GM23338 (cell line): ENCODE data around the gene IDUA. TPM values are rescaled to one million over a fixed set of nuclear protein-coding genes. Genes with fewer than 3 reads are reported as not detected.

ENCODE experiments used
- ATAC-seq: fragments of 200-7000 bp; cut with Tn5 transposase; 3 replicates; pipeline ENCODE4 v1.9.1; 2020
- DNase-seq: peaks from one replicate; pipeline ENCODE4 v3.0.0-alpha.2; 2015; ENCODE audit warnings: low spot score
- H2AFZ ChIP-seq: fragments of 200-600 bp; sonication (generic); 2 replicates; pipeline ENCODE4 v1.8.0; 2016; ENCODE audit warnings: antibody characterized with exemption, mild to moderate bottlenecking, moderate library complexity
- H3F3A ChIP-seq: fragments of 200-600 bp; sonication (generic); replicated peaks from 2 replicates; pipeline ENCODE4 v1.8.0; 2017; ENCODE audit warnings: antibody characterized with exemption, mixed run types, low read depth
- H3K27ac ChIP-seq: fragments of 200-600 bp; sonication (generic); 2 replicates; pipeline ENCODE4 v1.6.1; 2016; ENCODE audit warnings: low read depth
- H3K27me3 ChIP-seq: fragments of 200-600 bp; sonication (generic); 2 replicates; pipeline ENCODE4 v1.8.0; 2016; ENCODE audit warnings: mild to moderate bottlenecking, mixed run types, moderate library complexity; ENCODE audit not compliant: insufficient read depth
- H3K36me3 ChIP-seq: fragments of 200-600 bp; sonication (generic); 2 replicates; pipeline ENCODE4 v1.8.0; 2016; ENCODE audit warnings: mild to moderate bottlenecking; ENCODE audit not compliant: insufficient read depth
- H3K4me1 ChIP-seq: fragments of 200-600 bp; sonication (generic); 2 replicates; pipeline ENCODE4 v1.8.0; 2016; ENCODE audit warnings: mild to moderate bottlenecking, moderate library complexity; ENCODE audit not compliant: insufficient read depth
- H3K4me2 ChIP-seq: fragments of 200-600 bp; sonication (generic); 2 replicates; pipeline ENCODE4 v1.7.1; 2017; ENCODE audit warnings: mixed run types
- H3K4me3 ChIP-seq: fragments of 200-600 bp; sonication (generic); 2 replicates; pipeline ENCODE4 v1.6.1; 2016; ENCODE audit warnings: mixed run types
- H3K79me2 ChIP-seq: fragments of 200-600 bp; sonication (generic); replicated peaks from 2 replicates; pipeline ENCODE4 v1.8.0; 2017; ENCODE audit warnings: mild to moderate bottlenecking; ENCODE audit not compliant: insufficient read depth
- H3K9me2 ChIP-seq: fragments of 200-600 bp; sonication (generic); 2 replicates; pipeline ENCODE4 v1.8.0; 2017; ENCODE audit not compliant: insufficient read depth
- H4K20me1 ChIP-seq: fragments of 200-600 bp; sonication (generic); replicated peaks from 2 replicates; pipeline ENCODE4 v1.8.0; 2017; ENCODE audit warnings: mild to moderate bottlenecking; ENCODE audit not compliant: insufficient read depth
- H3K27ac Mint-ChIP-seq: 2 replicates; pipeline ENCODE4 v1.8.0; 2020; ENCODE audit warnings: inconsistent platforms, mild to moderate bottlenecking, moderate library complexity, mixed read lengths
- H3K27me3 Mint-ChIP-seq: 3 replicates; pipeline ENCODE4 v1.8.0; 2022; ENCODE audit warnings: low read depth, mild to moderate bottlenecking, moderate library complexity, mixed read lengths, inconsistent platforms; ENCODE audit not compliant: insufficient read depth, poor library complexity
- H3K36me3 Mint-ChIP-seq: 3 replicates; pipeline ENCODE4 v1.8.0; 2021; ENCODE audit warnings: low read depth, mild to moderate bottlenecking, inconsistent platforms, moderate library complexity, mixed read lengths
- H3K4me1 Mint-ChIP-seq: 3 replicates; pipeline ENCODE4 v1.8.0; 2020; ENCODE audit warnings: mild to moderate bottlenecking, inconsistent platforms, mixed read lengths
- H3K4me3 Mint-ChIP-seq: 3 replicates; pipeline ENCODE4 v1.8.0; 2021; ENCODE audit warnings: moderate library complexity, mild to moderate bottlenecking, inconsistent platforms, mixed read lengths
- H3K9me3 Mint-ChIP-seq: 3 replicates; pipeline ENCODE4 v1.8.0; 2020; ENCODE audit warnings: moderate library complexity, mild to moderate bottlenecking, inconsistent platforms, mixed read lengths
- CREB1 ChIP-seq: fragments of 250-450 bp; sonication (Bioruptor Pico); IDR thresholded peaks from 2 replicates; pipeline ENCODE4 v1.5.0; 2020; ENCODE audit warnings: low read depth, mild to moderate bottlenecking, moderate library complexity
- EZH2 ChIP-seq: fragments of 200-600 bp; sonication (generic); IDR thresholded peaks from one replicate; pipeline ENCODE4 v1.8.0; 2017; ENCODE audit warnings: antibody characterized with exemption, mild to moderate bottlenecking, low read depth; ENCODE audit not compliant: unreplicated experiment
- EZH2phosphoT487 ChIP-seq: fragments of 200-600 bp; sonication (generic); IDR thresholded peaks from one replicate; pipeline ENCODE4 v1.8.1; 2018; ENCODE audit warnings: antibody characterized with exemption; ENCODE audit not compliant: unreplicated experiment
- NANOG ChIP-seq: IDR thresholded peaks from 2 replicates; pipeline ENCODE4 v1.6.1; 2016; ENCODE audit warnings: antibody characterized with exemption, borderline replicate concordance
- polyA plus RNA-seq: library from polyadenylated mRNA; unstranded; fragments of >200 nt; fragmentation: Nextera tagmentation; extraction: Ambion mirVana; gene quantifications from 2 replicates; pipeline ENCODE4 v1.2.1, GENCODE V29; 2016
- total RNA-seq: library from RNA; depleted of rRNA; stranded (reverse); fragments of >200 nt; shearing (Covaris generic); gene quantifications from 2 replicates; pipeline ENCODE4 v1.2.3, GENCODE V29; 2014
- TF ChIP-seq, protein P1 (sequence below): IDR thresholded peaks from one replicate; pipeline ENCODE4 v1.6.1; 2018; ENCODE audit warnings: antibody characterized with exemption; ENCODE audit not compliant: unreplicated experiment
- TF ChIP-seq, protein P2 (sequence below): IDR thresholded peaks from 2 replicates; pipeline ENCODE4 v1.6.1; 2016; ENCODE audit warnings: antibody characterized with exemption

Gene IDUA
- total and polyA plus RNA-seq, 2 experiments from 2014 or later, result 1.3 to 6.1 TPM

DNA sequence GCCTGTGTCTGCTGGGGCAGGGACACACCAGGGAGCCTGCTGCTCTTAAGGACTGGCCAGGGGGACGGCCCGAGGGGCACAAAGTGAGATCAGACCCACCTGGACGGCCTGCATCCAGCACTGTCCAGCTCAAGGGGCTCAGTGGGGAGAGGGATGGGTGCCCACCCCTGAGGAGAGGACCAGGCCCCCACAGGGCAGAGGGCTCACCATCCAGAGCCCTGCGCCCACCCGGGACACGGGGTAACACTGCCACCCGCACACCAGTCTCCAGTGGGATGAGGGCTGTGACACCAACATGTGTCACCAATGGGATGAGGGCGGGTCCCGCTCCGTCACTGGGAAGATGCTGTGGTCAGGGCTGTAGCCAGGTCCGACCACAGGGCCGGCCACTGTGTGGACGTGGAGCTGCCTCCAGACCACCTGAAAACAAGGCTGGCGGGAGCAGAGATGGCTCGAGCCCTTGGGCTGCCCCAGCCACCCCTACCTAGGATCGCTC lies 26.7 kb upstream of the IDUA start:
- Mint-ChIP-seq H3K4me3 (no peak overlapping the region), H3K4me1 (no peaks in the 10 kb centered on the region), H3K27ac (no peak overlapping the region), H3K36me3 (no peaks in the 10 kb centered on the region), H3K9me3 (no peaks in the 10 kb centered on the region), H3K27me3 (peaks cover 2% of the 10 kb centered on the region)
- ATAC-seq (no peak), DNase-seq (no peak)
- no peak for TF ChIP-seq EZH2phosphoT487
- TF ChIP-seq, protein P1, sequence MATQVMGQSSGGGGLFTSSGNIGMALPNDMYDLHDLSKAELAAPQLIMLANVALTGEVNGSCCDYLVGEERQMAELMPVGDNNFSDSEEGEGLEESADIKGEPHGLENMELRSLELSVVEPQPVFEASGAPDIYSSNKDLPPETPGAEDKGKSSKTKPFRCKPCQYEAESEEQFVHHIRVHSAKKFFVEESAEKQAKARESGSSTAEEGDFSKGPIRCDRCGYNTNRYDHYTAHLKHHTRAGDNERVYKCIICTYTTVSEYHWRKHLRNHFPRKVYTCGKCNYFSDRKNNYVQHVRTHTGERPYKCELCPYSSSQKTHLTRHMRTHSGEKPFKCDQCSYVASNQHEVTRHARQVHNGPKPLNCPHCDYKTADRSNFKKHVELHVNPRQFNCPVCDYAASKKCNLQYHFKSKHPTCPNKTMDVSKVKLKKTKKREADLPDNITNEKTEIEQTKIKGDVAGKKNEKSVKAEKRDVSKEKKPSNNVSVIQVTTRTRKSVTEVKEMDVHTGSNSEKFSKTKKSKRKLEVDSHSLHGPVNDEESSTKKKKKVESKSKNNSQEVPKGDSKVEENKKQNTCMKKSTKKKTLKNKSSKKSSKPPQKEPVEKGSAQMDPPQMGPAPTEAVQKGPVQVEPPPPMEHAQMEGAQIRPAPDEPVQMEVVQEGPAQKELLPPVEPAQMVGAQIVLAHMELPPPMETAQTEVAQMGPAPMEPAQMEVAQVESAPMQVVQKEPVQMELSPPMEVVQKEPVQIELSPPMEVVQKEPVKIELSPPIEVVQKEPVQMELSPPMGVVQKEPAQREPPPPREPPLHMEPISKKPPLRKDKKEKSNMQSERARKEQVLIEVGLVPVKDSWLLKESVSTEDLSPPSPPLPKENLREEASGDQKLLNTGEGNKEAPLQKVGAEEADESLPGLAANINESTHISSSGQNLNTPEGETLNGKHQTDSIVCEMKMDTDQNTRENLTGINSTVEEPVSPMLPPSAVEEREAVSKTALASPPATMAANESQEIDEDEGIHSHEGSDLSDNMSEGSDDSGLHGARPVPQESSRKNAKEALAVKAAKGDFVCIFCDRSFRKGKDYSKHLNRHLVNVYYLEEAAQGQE, result no peak
- TF ChIP-seq EZH2, result no peak
- TF ChIP-seq NANOG, result no peak
- no peak for TF ChIP-seq CREB1
- TF ChIP-seq, protein P2, sequence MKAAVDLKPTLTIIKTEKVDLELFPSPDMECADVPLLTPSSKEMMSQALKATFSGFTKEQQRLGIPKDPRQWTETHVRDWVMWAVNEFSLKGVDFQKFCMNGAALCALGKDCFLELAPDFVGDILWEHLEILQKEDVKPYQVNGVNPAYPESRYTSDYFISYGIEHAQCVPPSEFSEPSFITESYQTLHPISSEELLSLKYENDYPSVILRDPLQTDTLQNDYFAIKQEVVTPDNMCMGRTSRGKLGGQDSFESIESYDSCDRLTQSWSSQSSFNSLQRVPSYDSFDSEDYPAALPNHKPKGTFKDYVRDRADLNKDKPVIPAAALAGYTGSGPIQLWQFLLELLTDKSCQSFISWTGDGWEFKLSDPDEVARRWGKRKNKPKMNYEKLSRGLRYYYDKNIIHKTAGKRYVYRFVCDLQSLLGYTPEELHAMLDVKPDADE, result no peak
- Histone ChIP-seq H3K4me1 (no peaks in the 10 kb centered on the region), H3F3A (no peaks in the 10 kb centered on the region), H3K27ac (no peak overlapping the region), H3K27me3 (no peaks in the 10 kb centered on the region), H3K79me2 (no peaks in the 10 kb centered on the region), H3K9me2 (no peaks in the 10 kb centered on the region), H4K20me1 (no peaks in the 10 kb centered on the region; the same call in 1 of the 2 replicates), H3K4me2 (no peak overlapping the region), H3K4me3 (no peak overlapping the region), H2AFZ (no peak overlapping the region), H3K36me3 (no peaks in the 10 kb centered on the region)

DNA sequence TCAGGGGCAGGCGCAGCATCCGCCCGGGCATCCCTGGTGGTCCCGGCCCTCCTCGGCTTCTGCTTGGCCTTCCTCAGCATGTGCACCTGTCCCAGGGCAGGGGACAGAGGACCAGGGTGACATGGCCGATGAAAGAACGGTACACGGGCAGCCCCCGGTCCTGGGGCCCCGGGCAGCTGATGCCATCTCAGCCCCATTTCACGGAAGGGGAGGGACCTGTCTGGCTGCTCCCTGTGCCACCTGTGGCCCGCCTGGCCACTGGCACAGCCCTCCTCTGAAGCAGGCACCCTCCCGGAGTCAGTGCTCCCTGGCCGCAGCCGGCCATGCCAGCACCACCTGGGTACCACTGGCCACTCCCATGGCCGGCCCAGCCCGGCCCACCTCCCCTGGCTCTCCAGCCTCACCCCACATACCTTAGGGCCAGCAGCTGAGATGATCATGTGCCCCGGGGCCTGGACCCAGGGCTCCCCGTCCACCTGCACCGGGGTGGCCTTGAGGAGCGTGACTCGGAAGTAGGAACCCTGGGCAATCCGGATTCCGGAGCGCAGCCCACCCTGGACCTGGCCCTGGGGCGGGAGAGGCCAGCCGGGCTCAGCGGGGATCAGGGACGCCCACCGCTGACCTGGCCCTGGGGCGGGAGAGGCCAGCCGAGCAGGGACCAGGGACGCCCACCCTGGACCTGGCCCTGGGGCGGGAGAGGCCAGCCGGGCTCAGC lies 26.1 kb upstream of the IDUA start:
- H3K4me3 ChIP-seq, result no peak overlapping the region
- no peaks in the 10 kb centered on the region for H3F3A ChIP-seq
- Mint-ChIP-seq H3K27ac (no peak overlapping the region), H3K4me3 (no peak overlapping the region), H3K36me3 (no peaks in the 10 kb centered on the region), H3K4me1 (no peaks in the 10 kb centered on the region), H3K27me3 (peaks cover 3% of the 10 kb centered on the region), H3K9me3 (no peaks in the 10 kb centered on the region)
- H4K20me1 ChIP-seq, result no peaks in the 10 kb centered on the region; the same call in 1 of the 2 replicates
- no peaks in the 10 kb centered on the region for H3K79me2 ChIP-seq
- no peaks in the 10 kb centered on the region for H3K27me3 ChIP-seq
- no peak overlapping the region for H2AFZ ChIP-seq
- H3K27ac ChIP-seq, result no peak overlapping the region
- H3K9me2 ChIP-seq, result no peaks in the 10 kb centered on the region
- H3K4me2 ChIP-seq, result no peak overlapping the region
- TF ChIP-seq, protein P1, result no peak
- no peaks in the 10 kb centered on the region for H3K4me1 ChIP-seq
- DNase-seq (no peak), ATAC-seq (no peak)
- no peaks in the 10 kb centered on the region for H3K36me3 ChIP-seq
